HUES48 (cell line): ENCODE measurements around the gene DIPK1B.

ENCODE experiments used
- H3K27ac ChIP-seq: one replicate; pipeline ENCODE4 v1.7.0; 2013; ENCODE audit warnings: low read depth, low read length, inconsistent platforms
- H3K27me3 ChIP-seq: 2 replicates; pipeline ENCODE4 v1.6.1; 2013; ENCODE audit warnings: mild to moderate bottlenecking, low read length; ENCODE audit not compliant: control insufficient read depth, insufficient read depth
- H3K36me3 ChIP-seq: 2 replicates; pipeline ENCODE4 v1.6.1; 2013; ENCODE audit warnings: low read length; ENCODE audit not compliant: control insufficient read depth, insufficient read depth
- H3K4me1 ChIP-seq: 2 replicates; pipeline ENCODE4 v1.6.1; 2013; ENCODE audit warnings: mild to moderate bottlenecking, low read length; ENCODE audit not compliant: control insufficient read depth, insufficient read depth
- H3K4me3 ChIP-seq: 2 replicates; pipeline ENCODE4 v1.5.1; 2013; ENCODE audit warnings: mild to moderate bottlenecking, low read depth, low read length
- H3K9ac ChIP-seq: 2 replicates; pipeline ENCODE4 v1.6.1; 2013; ENCODE audit warnings: mild to moderate bottlenecking, low read depth, low read length, moderate library complexity
- H3K9me3 ChIP-seq: 2 replicates; pipeline ENCODE4 v1.6.1; 2013; ENCODE audit warnings: low read length; ENCODE audit not compliant: control insufficient read depth, insufficient read depth

Gene DIPK1B

GRCh38 chr9:136734837-136735496 lies 22.6 kb downstream of the DIPK1B start:
- no peak overlapping the region for H3K9ac ChIP-seq
- no peaks in the 10 kb centered on the region for H3K36me3 ChIP-seq
- H3K4me3 ChIP-seq = no peak overlapping the region

GRCh38 chr9:136735812-136736480 lies 23.6 kb downstream of the DIPK1B start:
- no peak overlapping the region for H3K27ac ChIP-seq
- no peak overlapping the region for H3K4me3 ChIP-seq
- no peaks in the 10 kb centered on the region for H3K9me3 ChIP-seq
- no peaks in the 10 kb centered on the region for H3K36me3 ChIP-seq
- no peak overlapping the region for H3K9ac ChIP-seq
- H3K27me3 ChIP-seq = no peaks in the 10 kb centered on the region
- no peaks in the 10 kb centered on the region for H3K4me1 ChIP-seq

More at GRCh38 chr9:136734837-136735496, 22.6 kb downstream of the DIPK1B start:
- H3K27ac ChIP-seq = no peak overlapping the region
- H3K27me3 ChIP-seq = no peaks in the 10 kb centered on the region
- no peaks in the 10 kb centered on the region for H3K4me1 ChIP-seq
- H3K9me3 ChIP-seq = no peaks in the 10 kb centered on the region

GRCh38 chr9:136738960-136739359 lies 26.6 kb downstream of the DIPK1B start:
- no peaks in the 10 kb centered on the region for H3K27me3 ChIP-seq
- H3K4me1 ChIP-seq = no peaks in the 10 kb centered on the region
- H3K9me3 ChIP-seq = no peaks in the 10 kb centered on the region
- no peak overlapping the region for H3K9ac ChIP-seq
- H3K4me3 ChIP-seq = no peak overlapping the region
- H3K27ac ChIP-seq = no peak overlapping the region
- H3K36me3 ChIP-seq = no peaks in the 10 kb centered on the region

- Histone ChIP-seq H3K4me1 (no peaks in the 10 kb centered on the region), H3K9ac (no peak overlapping the region), H3K36me3 (no peaks in the 10 kb centered on the region), H3K4me3 (no peak overlapping the region), H3K27me3 (no peaks in the 10 kb centered on the region), H3K9me3 (no peaks in the 10 kb centered on the region), H3K27ac (no peak overlapping the region)
These were observed 27.1 kb downstream of the DIPK1B start for GRCh38 chr9:136739509-136739908.

GRCh38 chr9:136740069-136740468 lies 27.7 kb downstream of the DIPK1B start:
- Histone ChIP-seq H3K9me3 (no peaks in the 10 kb centered on the region), H3K4me3 (no peak overlapping the region), H3K27ac (no peak overlapping the region), H3K9ac (no peak overlapping the region), H3K36me3 (no peaks in the 10 kb centered on the region), H3K27me3 (no peaks in the 10 kb centered on the region), H3K4me1 (no peaks in the 10 kb centered on the region)

GRCh38 chr9:136740491-136740890 lies 28.1 kb downstream of the DIPK1B start:
- Histone ChIP-seq H3K36me3 (no peaks in the 10 kb centered on the region), H3K9me3 (no peaks in the 10 kb centered on the region), H3K4me1 (no peaks in the 10 kb centered on the region), H3K9ac (no peak overlapping the region), H3K27ac (no peak overlapping the region), H3K27me3 (no peaks in the 10 kb centered on the region), H3K4me3 (no peak overlapping the region)

- no peak overlapping the region for H3K27ac ChIP-seq
- no peaks in the 10 kb centered on the region for H3K36me3 ChIP-seq
- no peak overlapping the region for H3K4me3 ChIP-seq
- H3K27me3 ChIP-seq = no peaks in the 10 kb centered on the region
- no peaks in the 10 kb centered on the region for H3K4me1 ChIP-seq
- no peak overlapping the region for H3K9ac ChIP-seq
- H3K9me3 ChIP-seq = no peaks in the 10 kb centered on the region
These were observed 28.9 kb downstream of the DIPK1B start for GRCh38 chr9:136740971-136741882.

GRCh38 chr9:136741883-136742571 lies 29.7 kb downstream of the DIPK1B start:
- H3K36me3 ChIP-seq = no peaks in the 10 kb centered on the region
- no peak overlapping the region for H3K9ac ChIP-seq
- no peak overlapping the region for H3K4me3 ChIP-seq
- H3K27ac ChIP-seq = no peak overlapping the region
- no peaks in the 10 kb centered on the region for H3K4me1 ChIP-seq
- no peaks in the 10 kb centered on the region for H3K9me3 ChIP-seq
- H3K27me3 ChIP-seq = no peaks in the 10 kb centered on the region

- no peaks in the 10 kb centered on the region for H3K4me1 ChIP-seq
- no peak within 1 kb of the TSS for H3K9ac ChIP-seq
- H3K27me3 ChIP-seq = no peaks in the 10 kb centered on the region
- no peak within 1 kb of the TSS for H3K27ac ChIP-seq
- H3K9me3 ChIP-seq = no peaks in the 10 kb centered on the region
- H3K4me3 ChIP-seq = no peak within 1 kb of the TSS
- H3K36me3 ChIP-seq = no peaks in the 10 kb centered on the region
These were observed 30.4 kb downstream of the DIPK1B start, which contains the start of gene LCN10 for GRCh38 chr9:136742591-136743391. LCN10 (minus strand) TSS chr9:136742940; CDS start chr9:136742903, 37 bp downstream.

GRCh38 chr9:136743639-136744211 lies 31.4 kb downstream of the DIPK1B start:
- H3K27me3 ChIP-seq = no peaks in the 10 kb centered on the region
- no peaks in the 10 kb centered on the region for H3K4me1 ChIP-seq
- H3K36me3 ChIP-seq = no peaks in the 10 kb centered on the region
- no peak overlapping the region for H3K9ac ChIP-seq
- H3K9me3 ChIP-seq = no peaks in the 10 kb centered on the region
- no peak overlapping the region for H3K4me3 ChIP-seq
- no peak overlapping the region for H3K27ac ChIP-seq
